Measurements from ENCODE around the gene HOXB7. TPM values are rescaled to one million over a fixed set of nuclear protein-coding genes. Genes with fewer than 3 reads are reported as not detected.

The HOXB7 gene
- 1 to 10 TPM; 1.7 TPM for total RNA-seq

- Mint-ChIP-seq H3K4me3 (peak within 1 kb of the TSS; percentile 81), H3K9me3 (ENCODE audit: low read depth) (no peaks in the 10 kb centered on the region), H3K27me3 (peaks cover 79% of the 10 kb centered on the region), H3K36me3 (peaks cover 2% of the 10 kb centered on the region), H3K27ac (peak within 1 kb of the TSS; percentile 22), H3K4me1 (peaks cover 35% of the 10 kb centered on the region)
- CTCF ChIA-PET, result interaction anchor here (0.6 to 4.8 kb wide), 12 partner anchors 9 to 640 kb away, joined by 3 to 40 read pairs (median 3); partner anchors contain the start of genes CDK5RAP3 and HOXB5
- ATAC-seq, result peak; percentile 54
- DNase-seq, result peak; percentile 81
Observed at GRCh38 chr17:48610282-48611211, at the start of gene HOXB7. Gene HOXB7, minus strand, starts transcription at chr17:48611017. Its CDS starts 99 bp downstream, at chr17:48610918.

- Mint-ChIP-seq H3K36me3 (peaks cover 2% of the 10 kb centered on the region), H3K4me1 (peaks cover 15% of the 10 kb centered on the region), H3K9me3 (ENCODE audit: low read depth) (no peaks in the 10 kb centered on the region), H3K27me3 (peaks cover 17% of the 10 kb centered on the region), H3K27ac (no peak overlapping the region), H3K4me3 (no peak overlapping the region)
- DNase-seq (no peak), ATAC-seq (no peak)
- CTCF ChIA-PET, result interaction anchor here (1.1 to 1.8 kb wide), 4 partner anchors 16 to 38 kb away, joined by 3 to 4 read pairs (median 4); no protein-coding TSS in a partner anchor
Observed at GRCh38 chr17:48655913-48656312, 45.1 kb upstream of the HOXB7 start.

GRCh38 chr17:48649741-48650140 lies 38.9 kb upstream of the HOXB7 start:
- CTCF ChIA-PET, result interaction anchor here (0.7 to 3.5 kb wide), 5 partner anchors 13 to 672 kb away, joined by 4 to 23 read pairs (median 5); no protein-coding TSS in a partner anchor
- no peak for DNase-seq
- no peak for ATAC-seq
- Mint-ChIP-seq H3K4me3 (no peak overlapping the region), H3K4me1 (peaks cover 39% of the 10 kb centered on the region), H3K27ac (no peak overlapping the region), H3K36me3 (peaks cover 2% of the 10 kb centered on the region), H3K27me3 (peaks cover 35% of the 10 kb centered on the region), H3K9me3 (ENCODE audit: low read depth) (no peaks in the 10 kb centered on the region)

GRCh38 chr17:48647963-48648245 lies 37.1 kb upstream of the HOXB7 start:
- DNase-seq (no peak), ATAC-seq (no peak)
- Mint-ChIP-seq H3K27ac (peak overlapping the region; percentile 78), H3K4me1 (peaks cover 55% of the 10 kb centered on the region), H3K36me3 (peaks cover 4% of the 10 kb centered on the region), H3K27me3 (peaks cover 54% of the 10 kb centered on the region), H3K4me3 (peak overlapping the region; percentile 89), H3K9me3 (ENCODE audit: low read depth) (no peaks in the 10 kb centered on the region)
- CTCF ChIA-PET, result interaction anchor here (0.6 to 3.5 kb wide), 7 partner anchors 12 to 58 kb away, joined by 3 to 23 read pairs (median 7); partner anchors contain the start of gene HOXB3

GRCh38 chr17:48647103-48647962 lies 36.5 kb upstream of the HOXB7 start:
- peak; percentile 35 for ATAC-seq
- Mint-ChIP-seq H3K4me3 (peak overlapping the region; percentile 89), H3K27me3 (peaks cover 58% of the 10 kb centered on the region), H3K27ac (peak overlapping the region; percentile 87), H3K36me3 (peaks cover 4% of the 10 kb centered on the region), H3K4me1 (peaks cover 56% of the 10 kb centered on the region), H3K9me3 (ENCODE audit: low read depth) (no peaks in the 10 kb centered on the region)
- DNase-seq, result no peak
- CTCF ChIA-PET, result interaction anchor here (0.6 to 3.5 kb wide), 8 partner anchors 11 to 57 kb away, joined by 3 to 23 read pairs (median 6); partner anchors contain the start of gene HOXB3

GRCh38 chr17:48646183-48647102 lies 35.6 kb upstream of the HOXB7 start:
- DNase-seq (peak; percentile 69), ATAC-seq (peak; percentile 80)
- peaks cover 62% of the 10 kb centered on the region for H3K27me3 Mint-ChIP-seq
- H3K36me3 Mint-ChIP-seq, result peaks cover 7% of the 10 kb centered on the region
- CTCF ChIA-PET, result interaction anchor here (1.0 to 3.2 kb wide), 5 partner anchors 10 to 33 kb away, joined by 3 to 12 read pairs (median 4); partner anchors contain the start of gene HOXB9
- peak overlapping the region; percentile 87 for H3K27ac Mint-ChIP-seq
- peaks cover 55% of the 10 kb centered on the region for H3K4me1 Mint-ChIP-seq
- H3K9me3 Mint-ChIP-seq (ENCODE audit: low read depth), result no peaks in the 10 kb centered on the region
- H3K4me3 Mint-ChIP-seq, result peak overlapping the region; percentile 89

- peaks cover 70% of the 10 kb centered on the region for H3K27me3 Mint-ChIP-seq
- H3K36me3 Mint-ChIP-seq, result peaks cover 7% of the 10 kb centered on the region
- ATAC-seq (no peak), DNase-seq (no peak)
- CTCF ChIA-PET, result interaction anchor here (1.1 to 3.2 kb wide), 4 partner anchors 9 to 27 kb away, joined by 3 to 12 read pairs (median 8); partner anchors contain the start of gene HOXB9
- H3K4me3 Mint-ChIP-seq, result peak overlapping the region; percentile 89
- peaks cover 56% of the 10 kb centered on the region for H3K4me1 Mint-ChIP-seq
- no peaks in the 10 kb centered on the region for H3K9me3 Mint-ChIP-seq (ENCODE audit: low read depth)
- H3K27ac Mint-ChIP-seq, result peak overlapping the region; percentile 45
Observed at GRCh38 chr17:48645639-48646182, 34.9 kb upstream of the HOXB7 start.

- Mint-ChIP-seq H3K27me3 (peaks cover 77% of the 10 kb centered on the region), H3K4me3 (peak overlapping the region; percentile 89), H3K27ac (no peak overlapping the region), H3K9me3 (ENCODE audit: low read depth) (no peaks in the 10 kb centered on the region), H3K4me1 (peaks cover 54% of the 10 kb centered on the region), H3K36me3 (peaks cover 7% of the 10 kb centered on the region)
- ATAC-seq (no peak), DNase-seq (no peak)
- CTCF ChIA-PET, result interaction anchor here (0.8 to 3.2 kb wide), 5 partner anchors 8 to 47 kb away, joined by 3 to 12 read pairs (median 7); no protein-coding TSS in a partner anchor
Observed at GRCh38 chr17:48644910-48645557, 34.2 kb upstream of the HOXB7 start.

- CTCF ChIA-PET, result interaction anchor here (0.9 to 1.3 kb wide), 3 partner anchors 12 to 46 kb away, joined by 3 to 7 read pairs (median 3); no protein-coding TSS in a partner anchor
Observed at GRCh38 chr17:48644159-48644558, 33.3 kb upstream of the HOXB7 start.

GRCh38 chr17:48643697-48644012 lies 32.8 kb upstream of the HOXB7 start:
- H3K27ac Mint-ChIP-seq, result no peak overlapping the region
- H3K27me3 Mint-ChIP-seq, result peaks cover 88% of the 10 kb centered on the region
- DNase-seq (no peak), ATAC-seq (no peak)
- H3K4me3 Mint-ChIP-seq, result no peak overlapping the region
- H3K4me1 Mint-ChIP-seq, result peaks cover 48% of the 10 kb centered on the region
- CTCF ChIA-PET, result interaction anchor here (1.2 to 13.1 kb wide), 3 partner anchors 11 to 42 kb away, joined by 3 to 190 read pairs (median 7); partner anchors contain the start of gene HOXB9
- H3K36me3 Mint-ChIP-seq, result peaks cover 7% of the 10 kb centered on the region
- H3K9me3 Mint-ChIP-seq (ENCODE audit: low read depth), result no peaks in the 10 kb centered on the region

More at GRCh38 chr17:48644159-48644558, 33.3 kb upstream of the HOXB7 start:
- H3K27ac Mint-ChIP-seq, result no peak overlapping the region
- DNase-seq (no peak), ATAC-seq (no peak)
- H3K4me1 Mint-ChIP-seq, result peaks cover 49% of the 10 kb centered on the region
- H3K9me3 Mint-ChIP-seq (ENCODE audit: low read depth), result no peaks in the 10 kb centered on the region
- peaks cover 83% of the 10 kb centered on the region for H3K27me3 Mint-ChIP-seq
- peaks cover 7% of the 10 kb centered on the region for H3K36me3 Mint-ChIP-seq
- H3K4me3 Mint-ChIP-seq, result no peak overlapping the region

GRCh38 chr17:48642843-48643696 lies 32.3 kb upstream of the HOXB7 start:
- CTCF ChIA-PET, result interaction anchor here (1.2 to 13.1 kb wide), 3 partner anchors 11 to 41 kb away, joined by 3 to 190 read pairs (median 7); partner anchors contain the start of gene HOXB9

More at GRCh38 chr17:48642843-48643696, 32.3 kb upstream of the HOXB7 start:
- H3K27ac Mint-ChIP-seq, result no peak overlapping the region
- peaks cover 8% of the 10 kb centered on the region for H3K36me3 Mint-ChIP-seq
- H3K9me3 Mint-ChIP-seq (ENCODE audit: low read depth), result no peaks in the 10 kb centered on the region
- ATAC-seq (no peak), DNase-seq (no peak)
- H3K27me3 Mint-ChIP-seq, result peaks cover 88% of the 10 kb centered on the region
- peaks cover 47% of the 10 kb centered on the region for H3K4me1 Mint-ChIP-seq
- H3K4me3 Mint-ChIP-seq, result no peak overlapping the region

Data from activated CD8-positive, alpha-beta memory T cell treated with anti-CD3 and anti-CD28 coated beads, Interleukin-2, amount 10 ng/mL, durations not matched to agents 7 days and 5 days (primary cell).